ENCODE measurements around the gene TSPEAR.
A peak's percentile ranks its signal among the peaks of the same experiment; 100 is the strongest.

TSPEAR gene

GRCh38 chr21:44711327-44712202 is at the start of gene TSPEAR:
TSS of gene TSPEAR (minus strand) at chr21:44711572. CDS start at chr21:44711514, 58 bp downstream.
- no peak for DNase-seq

GRCh38 chr21:44760376-44760775 is 49.0 kb upstream of the TSPEAR start:
- DNase-seq = no peak

- no peak for DNase-seq
These were observed 48.4 kb upstream of the TSPEAR start for GRCh38 chr21:44759628-44760285.

GRCh38 chr21:44758781-44759627 is 47.6 kb upstream of the TSPEAR start:
- DNase-seq = no peak

- no peak for DNase-seq
These were observed 46.8 kb upstream of the TSPEAR start for GRCh38 chr21:44758141-44758561.

- no peak for DNase-seq
These were observed 46.4 kb upstream of the TSPEAR start for GRCh38 chr21:44757731-44758130.

GRCh38 chr21:44756423-44757185 is 45.2 kb upstream of the TSPEAR start:
- no peak for DNase-seq

GRCh38 chr21:44755227-44755626 is 43.9 kb upstream of the TSPEAR start:
- peak; percentile 37 for DNase-seq

- no peak for DNase-seq
These were observed 42.0 kb upstream of the TSPEAR start for GRCh38 chr21:44753357-44753756.

GRCh38 chr21:44752671-44753235 is 41.4 kb upstream of the TSPEAR start:
- DNase-seq = no peak

- DNase-seq = no peak
These were observed 40.6 kb upstream of the TSPEAR start for GRCh38 chr21:44751799-44752636.

- no peak for DNase-seq
These were observed 39.9 kb upstream of the TSPEAR start for GRCh38 chr21:44751186-44751798.

GRCh38 chr21:44750675-44751025 is 39.3 kb upstream of the TSPEAR start:
- no peak for DNase-seq

- no peak for DNase-seq
These were observed 38.6 kb upstream of the TSPEAR start for GRCh38 chr21:44749759-44750674.

- no peak for DNase-seq
These were observed 37.9 kb upstream of the TSPEAR start for GRCh38 chr21:44749116-44749758.

- DNase-seq = no peak
These were observed 37.2 kb upstream of the TSPEAR start for GRCh38 chr21:44748621-44749020.

- peak; percentile 86 for DNase-seq
These were observed 31.2 kb upstream of the TSPEAR start for GRCh38 chr21:44742418-44743153.

GRCh38 chr21:44741921-44742320 is 30.5 kb upstream of the TSPEAR start:
- DNase-seq = peak; percentile 78

Measured in NCI-H82 (cell line).